Measurements from ENCODE around the gene ZNF124.

DNA sequence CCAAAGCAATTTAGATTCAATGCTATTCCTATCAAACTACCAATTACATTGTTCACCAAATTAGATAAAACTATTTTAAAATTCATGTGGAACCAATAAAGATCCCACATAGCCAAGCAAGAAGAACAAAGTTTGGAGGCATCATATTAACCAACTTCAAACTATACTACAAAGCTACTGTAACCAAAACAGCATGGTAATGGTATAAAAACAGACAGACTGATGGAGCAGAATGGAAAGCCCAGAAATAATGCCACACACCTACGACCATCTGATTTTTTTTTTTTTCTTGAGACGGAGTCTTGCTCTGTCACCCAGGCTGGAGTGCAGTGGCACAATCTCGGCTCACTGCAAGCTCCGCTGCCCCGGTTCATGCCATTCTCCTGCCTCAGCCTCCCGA is 7.1 kb downstream of the ZNF124 start:
- TF ChIP-seq POLR2A (IDR thresholded peaks at IDR 0.05; ENCODE audit: low read length): no peak
- TF ChIP-seq, protein P1, sequence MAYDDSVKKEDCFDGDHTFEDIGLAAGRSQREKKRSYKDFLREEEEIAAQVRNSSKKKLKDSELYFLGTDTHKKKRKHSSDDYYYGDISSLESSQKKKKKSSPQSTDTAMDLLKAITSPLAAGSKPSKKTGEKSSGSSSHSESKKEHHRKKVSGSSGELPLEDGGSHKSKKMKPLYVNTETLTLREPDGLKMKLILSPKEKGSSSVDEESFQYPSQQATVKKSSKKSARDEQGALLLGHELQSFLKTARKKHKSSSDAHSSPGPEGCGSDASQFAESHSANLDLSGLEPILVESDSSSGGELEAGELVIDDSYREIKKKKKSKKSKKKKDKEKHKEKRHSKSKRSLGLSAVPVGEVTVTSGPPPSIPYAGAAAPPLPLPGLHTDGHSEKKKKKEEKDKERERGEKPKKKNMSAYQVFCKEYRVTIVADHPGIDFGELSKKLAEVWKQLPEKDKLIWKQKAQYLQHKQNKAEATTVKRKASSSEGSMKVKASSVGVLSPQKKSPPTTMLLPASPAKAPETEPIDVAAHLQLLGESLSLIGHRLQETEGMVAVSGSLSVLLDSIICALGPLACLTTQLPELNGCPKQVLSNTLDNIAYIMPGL (CRISPR knock-in tag; IDR thresholded peaks at IDR 0.05; ENCODE audit: borderline replicate concordance): no peak
- TF ChIP-seq KDM5A (IDR thresholded peaks at IDR 0.05): no peak
- TF ChIP-seq, protein P2, sequence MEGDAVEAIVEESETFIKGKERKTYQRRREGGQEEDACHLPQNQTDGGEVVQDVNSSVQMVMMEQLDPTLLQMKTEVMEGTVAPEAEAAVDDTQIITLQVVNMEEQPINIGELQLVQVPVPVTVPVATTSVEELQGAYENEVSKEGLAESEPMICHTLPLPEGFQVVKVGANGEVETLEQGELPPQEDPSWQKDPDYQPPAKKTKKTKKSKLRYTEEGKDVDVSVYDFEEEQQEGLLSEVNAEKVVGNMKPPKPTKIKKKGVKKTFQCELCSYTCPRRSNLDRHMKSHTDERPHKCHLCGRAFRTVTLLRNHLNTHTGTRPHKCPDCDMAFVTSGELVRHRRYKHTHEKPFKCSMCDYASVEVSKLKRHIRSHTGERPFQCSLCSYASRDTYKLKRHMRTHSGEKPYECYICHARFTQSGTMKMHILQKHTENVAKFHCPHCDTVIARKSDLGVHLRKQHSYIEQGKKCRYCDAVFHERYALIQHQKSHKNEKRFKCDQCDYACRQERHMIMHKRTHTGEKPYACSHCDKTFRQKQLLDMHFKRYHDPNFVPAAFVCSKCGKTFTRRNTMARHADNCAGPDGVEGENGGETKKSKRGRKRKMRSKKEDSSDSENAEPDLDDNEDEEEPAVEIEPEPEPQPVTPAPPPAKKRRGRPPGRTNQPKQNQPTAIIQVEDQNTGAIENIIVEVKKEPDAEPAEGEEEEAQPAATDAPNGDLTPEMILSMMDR (IDR thresholded peaks at IDR 0.05): no peak
- TF ChIP-seq BHLHE40 (IDR thresholded peaks at IDR 0.05; ENCODE audit: low read depth, low read length): no peak
- no peak for TF ChIP-seq JUN (IDR thresholded peaks at IDR 0.05)
- no peak for TF ChIP-seq POLR2AphosphoS2 (conservative IDR thresholded peaks at IDR 0.05; ENCODE audit: low read length)
- TF ChIP-seq RNF2 (IDR thresholded peaks at IDR 0.05; ENCODE audit: borderline replicate concordance, low read depth): no peak
- no peak for TF ChIP-seq MAFK (IDR thresholded peaks at IDR 0.05; ENCODE audit: partially characterized antibody)
- TF ChIP-seq CHD2 (IDR thresholded peaks at IDR 0.05; ENCODE audit: low read length, partially characterized antibody): no peak
- no peak for TF ChIP-seq SMC3 (IDR thresholded peaks at IDR 0.05)
- TF ChIP-seq EP300 (IDR thresholded peaks at IDR 0.05): no peak
- TF ChIP-seq, protein P3, sequence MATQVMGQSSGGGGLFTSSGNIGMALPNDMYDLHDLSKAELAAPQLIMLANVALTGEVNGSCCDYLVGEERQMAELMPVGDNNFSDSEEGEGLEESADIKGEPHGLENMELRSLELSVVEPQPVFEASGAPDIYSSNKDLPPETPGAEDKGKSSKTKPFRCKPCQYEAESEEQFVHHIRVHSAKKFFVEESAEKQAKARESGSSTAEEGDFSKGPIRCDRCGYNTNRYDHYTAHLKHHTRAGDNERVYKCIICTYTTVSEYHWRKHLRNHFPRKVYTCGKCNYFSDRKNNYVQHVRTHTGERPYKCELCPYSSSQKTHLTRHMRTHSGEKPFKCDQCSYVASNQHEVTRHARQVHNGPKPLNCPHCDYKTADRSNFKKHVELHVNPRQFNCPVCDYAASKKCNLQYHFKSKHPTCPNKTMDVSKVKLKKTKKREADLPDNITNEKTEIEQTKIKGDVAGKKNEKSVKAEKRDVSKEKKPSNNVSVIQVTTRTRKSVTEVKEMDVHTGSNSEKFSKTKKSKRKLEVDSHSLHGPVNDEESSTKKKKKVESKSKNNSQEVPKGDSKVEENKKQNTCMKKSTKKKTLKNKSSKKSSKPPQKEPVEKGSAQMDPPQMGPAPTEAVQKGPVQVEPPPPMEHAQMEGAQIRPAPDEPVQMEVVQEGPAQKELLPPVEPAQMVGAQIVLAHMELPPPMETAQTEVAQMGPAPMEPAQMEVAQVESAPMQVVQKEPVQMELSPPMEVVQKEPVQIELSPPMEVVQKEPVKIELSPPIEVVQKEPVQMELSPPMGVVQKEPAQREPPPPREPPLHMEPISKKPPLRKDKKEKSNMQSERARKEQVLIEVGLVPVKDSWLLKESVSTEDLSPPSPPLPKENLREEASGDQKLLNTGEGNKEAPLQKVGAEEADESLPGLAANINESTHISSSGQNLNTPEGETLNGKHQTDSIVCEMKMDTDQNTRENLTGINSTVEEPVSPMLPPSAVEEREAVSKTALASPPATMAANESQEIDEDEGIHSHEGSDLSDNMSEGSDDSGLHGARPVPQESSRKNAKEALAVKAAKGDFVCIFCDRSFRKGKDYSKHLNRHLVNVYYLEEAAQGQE (IDR thresholded peaks at IDR 0.05): no peak
- TF ChIP-seq, protein P4, sequence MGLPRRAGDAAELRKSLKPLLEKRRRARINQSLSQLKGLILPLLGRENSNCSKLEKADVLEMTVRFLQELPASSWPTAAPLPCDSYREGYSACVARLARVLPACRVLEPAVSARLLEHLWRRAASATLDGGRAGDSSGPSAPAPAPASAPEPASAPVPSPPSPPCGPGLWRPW (IDR thresholded peaks at IDR 0.05): no peak
